ENCODE results near the gene SLN.
"Not testable (repeated sequence)": the region's sequence is repeated elsewhere in the genome, so short reads cannot be mapped to it uniquely, and the experiment has no call there.

SLN gene

GRCh38 chr11:107711861-107712755, at the start of gene SLN:
Gene SLN (minus strand): TSS chr11:107712056.
- DNase-seq (ENCODE audit: low spot score) = no peak

GRCh38 chr11:107758719-107759355, 47.0 kb upstream of the SLN start:
- not testable (repeated sequence) for DNase-seq (ENCODE audit: low spot score)

- no peak for DNase-seq (ENCODE audit: low spot score)
Observed at GRCh38 chr11:107757661-107758060, 45.8 kb upstream of the SLN start.

- DNase-seq (ENCODE audit: low spot score) = no peak
Observed at GRCh38 chr11:107756553-107756952, 44.7 kb upstream of the SLN start.

GRCh38 chr11:107752949-107753822, 41.3 kb upstream of the SLN start:
- DNase-seq (ENCODE audit: low spot score) = no peak

- no peak for DNase-seq (ENCODE audit: low spot score)
Observed at GRCh38 chr11:107752508-107752907, 40.7 kb upstream of the SLN start.

GRCh38 chr11:107751082-107751481, 39.2 kb upstream of the SLN start:
- no peak for DNase-seq (ENCODE audit: low spot score)

GRCh38 chr11:107750313-107750712, 38.5 kb upstream of the SLN start:
- DNase-seq (ENCODE audit: low spot score) = no peak

GRCh38 chr11:107747622-107748021, 35.8 kb upstream of the SLN start:
- DNase-seq (ENCODE audit: low spot score) = no peak

GRCh38 chr11:107744736-107745135, 32.9 kb upstream of the SLN start:
- no peak for DNase-seq (ENCODE audit: low spot score)

- DNase-seq (ENCODE audit: low spot score) = no peak
Observed at GRCh38 chr11:107743191-107743590, 31.3 kb upstream of the SLN start.

- DNase-seq (ENCODE audit: low spot score) = peak; percentile 41
Observed at GRCh38 chr11:107741044-107741823, 29.4 kb upstream of the SLN start.

- no peak for DNase-seq (ENCODE audit: low spot score)
Observed at GRCh38 chr11:107740271-107740670, 28.4 kb upstream of the SLN start.

GRCh38 chr11:107736546-107736945, 24.7 kb upstream of the SLN start:
- no peak for DNase-seq (ENCODE audit: low spot score)

- no peak for DNase-seq (ENCODE audit: low spot score)
Observed at GRCh38 chr11:107733518-107733917, 21.7 kb upstream of the SLN start.

GRCh38 chr11:107732689-107733051, 20.8 kb upstream of the SLN start:
- DNase-seq (ENCODE audit: low spot score) = no peak

- no peak for DNase-seq (ENCODE audit: low spot score)
Observed at GRCh38 chr11:107731941-107732688, 20.3 kb upstream of the SLN start.

GRCh38 chr11:107722662-107723061, 10.8 kb upstream of the SLN start:
- no peak for DNase-seq (ENCODE audit: low spot score)

GRCh38 chr11:107721207-107721606, 9.4 kb upstream of the SLN start:
- no peak for DNase-seq (ENCODE audit: low spot score)

GRCh38 chr11:107720303-107720774, 8.5 kb upstream of the SLN start:
- DNase-seq (ENCODE audit: low spot score) = no peak
